NT2/D1 (cell line): Measurements from ENCODE around the gene SHISA5.

Experiments
- SUZ12 ChIP-seq: IDR thresholded peaks from 2 replicates; pipeline ENCODE4 v1.6.1; 2011; ENCODE audit not compliant: insufficient read length, insufficient read depth; ENCODE audit errors: extremely low read depth
- YY1 ChIP-seq: IDR thresholded peaks from 2 replicates; pipeline ENCODE4 v1.6.1; 2011; ENCODE audit not compliant: insufficient read length, insufficient read depth
- ZNF274 ChIP-seq: IDR thresholded peaks from 2 replicates; pipeline ENCODE4 v1.6.1; 2011; ENCODE audit warnings: mild to moderate bottlenecking, low read depth, low read length

GRCh38 chr3:48431224-48432029 lies 72.5 kb downstream of the SHISA5 start:
- TF ChIP-seq ZNF274 (no peak), YY1 (no peak), SUZ12 (no peak)
